ENCODE data around the gene TTC39A. TPM values are rescaled to one million over a fixed set of nuclear protein-coding genes. Genes with fewer than 3 reads are reported as not detected.

The TTC39A gene
- total RNA-seq, 2 donors from 2014 or later: 65.0 to 78.4 TPM

DNA sequence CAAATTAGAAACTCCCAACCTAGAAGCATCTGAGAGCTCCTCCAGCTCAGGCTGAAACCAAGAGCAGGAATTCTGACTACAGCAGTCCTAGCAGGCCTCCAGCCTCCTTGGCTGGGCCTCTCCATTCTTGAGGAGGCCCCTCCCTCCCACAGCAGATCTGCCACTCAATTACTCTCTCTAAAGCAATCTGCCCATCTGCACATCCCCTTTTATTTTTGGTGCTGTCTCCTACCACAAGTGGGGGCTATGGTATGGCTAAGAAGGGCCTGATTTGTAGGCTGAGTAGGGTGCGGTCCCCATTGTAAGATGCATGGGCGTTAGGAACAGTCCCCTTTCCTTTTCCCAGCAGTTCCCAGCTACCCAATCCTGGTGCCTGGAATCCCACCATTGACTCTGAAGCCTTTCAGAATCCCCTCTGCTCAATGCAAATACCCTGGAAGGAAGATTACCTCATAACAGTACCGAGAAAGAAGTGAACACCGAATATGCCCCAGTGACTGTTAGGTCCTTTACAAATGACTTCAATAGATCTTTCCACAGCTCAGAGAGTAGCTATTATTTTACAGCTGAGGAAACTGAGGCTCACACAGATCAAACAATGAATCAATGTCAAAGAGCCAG is 11.6 kb upstream of the TTC39A start:
- TF ChIP-seq, protein P1, sequence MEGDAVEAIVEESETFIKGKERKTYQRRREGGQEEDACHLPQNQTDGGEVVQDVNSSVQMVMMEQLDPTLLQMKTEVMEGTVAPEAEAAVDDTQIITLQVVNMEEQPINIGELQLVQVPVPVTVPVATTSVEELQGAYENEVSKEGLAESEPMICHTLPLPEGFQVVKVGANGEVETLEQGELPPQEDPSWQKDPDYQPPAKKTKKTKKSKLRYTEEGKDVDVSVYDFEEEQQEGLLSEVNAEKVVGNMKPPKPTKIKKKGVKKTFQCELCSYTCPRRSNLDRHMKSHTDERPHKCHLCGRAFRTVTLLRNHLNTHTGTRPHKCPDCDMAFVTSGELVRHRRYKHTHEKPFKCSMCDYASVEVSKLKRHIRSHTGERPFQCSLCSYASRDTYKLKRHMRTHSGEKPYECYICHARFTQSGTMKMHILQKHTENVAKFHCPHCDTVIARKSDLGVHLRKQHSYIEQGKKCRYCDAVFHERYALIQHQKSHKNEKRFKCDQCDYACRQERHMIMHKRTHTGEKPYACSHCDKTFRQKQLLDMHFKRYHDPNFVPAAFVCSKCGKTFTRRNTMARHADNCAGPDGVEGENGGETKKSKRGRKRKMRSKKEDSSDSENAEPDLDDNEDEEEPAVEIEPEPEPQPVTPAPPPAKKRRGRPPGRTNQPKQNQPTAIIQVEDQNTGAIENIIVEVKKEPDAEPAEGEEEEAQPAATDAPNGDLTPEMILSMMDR (IDR thresholded peaks at IDR 0.05): no peak
- no peak for TF ChIP-seq POLR2AphosphoS5 (IDR thresholded peaks at IDR 0.05)
- TF ChIP-seq POLR2A (IDR thresholded peaks at IDR 0.05): no peak
- intact Hi-C loops (cut with DNase I): no loop called here

DNA sequence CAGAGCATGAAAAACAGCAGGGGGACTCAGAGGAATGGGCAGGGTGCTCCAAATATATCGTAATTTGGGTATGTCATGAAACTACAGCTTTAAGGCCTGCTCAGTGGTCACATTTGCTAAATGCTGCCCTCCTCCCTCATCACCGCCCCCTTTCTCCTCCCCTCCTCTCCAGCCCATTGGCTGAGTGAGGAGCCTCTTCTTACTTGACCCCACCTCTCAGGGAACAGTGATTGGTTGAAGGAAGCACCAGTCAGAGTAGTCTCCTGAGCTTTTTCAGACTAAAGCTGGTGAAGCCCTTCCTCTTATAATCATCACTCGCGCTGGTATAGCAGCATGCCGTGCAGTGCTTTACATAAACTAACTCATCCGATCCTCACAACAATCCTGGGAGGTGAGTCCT is 10.0 kb upstream of the TTC39A start:
- Histone ChIP-seq H3K4me3 (no peak overlapping the region), H3K4me1 (replicated peaks) (no peaks in the 10 kb centered on the region), H3K36me3 (no peaks in the 10 kb centered on the region), H3K27ac (no peak overlapping the region), H3K27me3 (replicated peaks; ENCODE audit: insufficient read depth) (no peaks in the 10 kb centered on the region), H3K9me3 (no peaks in the 10 kb centered on the region)
- 97% methylated on average over 6 of the region's 6 CpGs for WGBS
- no peak for DNase-seq (ENCODE audit: low spot score)
- intact Hi-C loops (cut with DNase I): no loop called here
- TF ChIP-seq POLR2A (IDR thresholded peaks at IDR 0.05) (no peak), POLR2AphosphoS5 (IDR thresholded peaks at IDR 0.05) (no peak)
- TF ChIP-seq, protein P1 (IDR thresholded peaks at IDR 0.05): no peak

More for the DNA sequence above, 11.6 kb upstream of the TTC39A start:
- Histone ChIP-seq H3K4me1 (replicated peaks) (no peaks in the 10 kb centered on the region), H3K27ac (no peak overlapping the region), H3K4me3 (no peak overlapping the region), H3K27me3 (replicated peaks; ENCODE audit: insufficient read depth) (no peaks in the 10 kb centered on the region), H3K9me3 (no peaks in the 10 kb centered on the region), H3K36me3 (no peaks in the 10 kb centered on the region)
- 96% methylated on average over 4 of the region's 4 CpGs for WGBS
- DNase-seq (ENCODE audit: low spot score): no peak

DNA sequence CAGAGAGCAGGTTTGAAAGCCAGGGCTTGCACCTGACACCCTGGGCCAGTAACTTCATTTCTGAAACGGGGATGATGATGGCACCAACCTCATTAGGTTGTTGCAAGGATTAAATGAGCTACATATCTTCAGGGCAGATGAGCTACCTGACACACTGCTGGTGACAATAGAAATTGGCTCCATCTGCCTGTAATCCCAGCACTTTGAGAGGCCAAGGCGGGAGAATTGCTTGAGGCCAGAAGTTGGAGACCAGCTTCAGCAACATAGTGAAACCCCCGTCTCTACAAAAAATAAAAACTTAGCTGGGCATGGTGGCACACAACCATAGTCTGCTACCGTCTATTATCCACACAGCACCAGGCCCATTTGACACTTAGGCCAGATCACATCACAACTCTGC is 6.3 kb upstream of the TTC39A start:
- no peaks in the 10 kb centered on the region for H3K36me3 ChIP-seq
- H3K4me1 ChIP-seq (replicated peaks): no peaks in the 10 kb centered on the region
- DNase-seq (ENCODE audit: low spot score): no peak
- TF ChIP-seq POLR2AphosphoS5 (IDR thresholded peaks at IDR 0.05) (no peak), POLR2A (IDR thresholded peaks at IDR 0.05) (no peak)
- TF ChIP-seq, protein P1 (IDR thresholded peaks at IDR 0.05): no peak
- no peak overlapping the region for H3K4me3 ChIP-seq
- no peaks in the 10 kb centered on the region for H3K9me3 ChIP-seq
- H3K27me3 ChIP-seq (replicated peaks; ENCODE audit: insufficient read depth): no peaks in the 10 kb centered on the region
- no peak overlapping the region for H3K27ac ChIP-seq
- intact Hi-C loops (cut with DNase I): loop anchor here (10.0 kb wide), 1 partner anchor 198 kb away; no protein-coding TSS in a partner anchor
- WGBS: 95% methylated on average over 4 of the region's 4 CpGs

DNA sequence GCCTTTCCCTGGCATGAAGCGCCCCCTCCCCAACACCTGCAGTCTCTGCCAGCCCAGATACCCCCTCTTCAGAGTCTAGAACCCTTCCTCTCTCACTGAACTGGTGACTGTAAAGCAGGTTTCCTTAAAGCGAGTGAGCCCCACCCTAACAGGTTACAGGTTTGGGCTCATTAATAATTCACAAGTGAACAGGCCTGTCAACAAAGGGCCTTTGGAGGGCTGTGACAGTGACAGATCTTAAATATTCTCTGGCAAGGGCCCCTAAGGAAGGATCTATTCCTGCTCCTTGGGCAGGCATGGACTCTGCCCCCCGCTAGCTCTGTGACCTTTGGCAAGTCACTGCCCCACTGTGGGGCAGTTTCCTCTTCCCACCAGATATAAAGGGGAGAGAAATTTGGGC is 5.6 kb upstream of the TTC39A start:
- H3K4me1 ChIP-seq (replicated peaks): no peaks in the 10 kb centered on the region
- no peak for DNase-seq (ENCODE audit: low spot score)
- WGBS: 84% methylated on average over 3 of the region's 3 CpGs

More for the DNA sequence above, 5.6 kb upstream of the TTC39A start:
- no peak overlapping the region for H3K4me3 ChIP-seq
- H3K27ac ChIP-seq: no peak overlapping the region
- no peaks in the 10 kb centered on the region for H3K27me3 ChIP-seq (replicated peaks; ENCODE audit: insufficient read depth)
- intact Hi-C loops (cut with DNase I): loop anchor here (10.0 kb wide), 1 partner anchor 199 kb away; no protein-coding TSS in a partner anchor
- no peaks in the 10 kb centered on the region for H3K36me3 ChIP-seq
- TF ChIP-seq, protein P1 (IDR thresholded peaks at IDR 0.05): no peak
- peak; percentile 6 for TF ChIP-seq POLR2AphosphoS5 (IDR thresholded peaks at IDR 0.05)
- no peaks in the 10 kb centered on the region for H3K9me3 ChIP-seq
